Activated CD8-positive, alpha-beta memory T cell treated with anti-CD3 and anti-CD28 coated beads, Interleukin-2, amount 50 U/mL, for 1 hour (primary cell): ENCODE measurements around the gene NAT8L.

Source experiments
- DNase-seq: peaks from one replicate; pipeline ENCODE4 v3.0.0-alpha.2; 2020; ENCODE audit errors: extremely low read depth

NAT8L gene

GRCh38 chr4:2075987-2076907, 17.1 kb downstream of the NAT8L start:
- no peak for DNase-seq

GRCh38 chr4:2076908-2077536, 17.9 kb downstream of the NAT8L start:
- no peak for DNase-seq

GRCh38 chr4:2077537-2078460, 18.7 kb downstream of the NAT8L start:
- no peak for DNase-seq

GRCh38 chr4:2078584-2078983, 19.5 kb downstream of the NAT8L start:
- DNase-seq = no peak

DNA sequence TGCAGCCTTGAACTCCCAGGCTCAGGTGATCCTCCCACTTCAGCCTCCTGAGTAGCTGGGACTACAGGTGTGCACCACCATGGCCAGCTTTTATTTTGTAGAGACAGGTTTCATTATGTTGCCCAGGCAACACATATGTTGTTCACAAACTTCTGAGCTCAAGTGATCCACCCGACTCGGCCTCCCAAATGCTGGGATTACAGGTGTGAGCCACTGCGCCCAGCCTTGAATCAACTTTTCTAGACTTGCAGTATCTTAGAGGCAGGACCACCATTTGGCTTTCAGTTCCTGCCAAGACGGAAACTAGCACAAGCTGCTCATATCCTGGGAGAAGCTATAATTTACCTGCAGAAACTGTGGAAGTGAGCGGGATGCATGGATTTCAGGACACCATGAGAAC, 19.9 kb downstream of the NAT8L start:
- no peak for DNase-seq

- DNase-seq = no peak
Measured at GRCh38 chr4:2079926-2080325, 20.8 kb downstream of the NAT8L start.

GRCh38 chr4:2080429-2081300, 21.5 kb downstream of the NAT8L start:
- DNase-seq = no peak

- no peak for DNase-seq
Measured at GRCh38 chr4:2081540-2081939, 22.4 kb downstream of the NAT8L start.

GRCh38 chr4:2082118-2082517, 23.0 kb downstream of the NAT8L start:
- no peak for DNase-seq

GRCh38 chr4:2082627-2083026, 23.5 kb downstream of the NAT8L start:
- DNase-seq = no peak

DNA sequence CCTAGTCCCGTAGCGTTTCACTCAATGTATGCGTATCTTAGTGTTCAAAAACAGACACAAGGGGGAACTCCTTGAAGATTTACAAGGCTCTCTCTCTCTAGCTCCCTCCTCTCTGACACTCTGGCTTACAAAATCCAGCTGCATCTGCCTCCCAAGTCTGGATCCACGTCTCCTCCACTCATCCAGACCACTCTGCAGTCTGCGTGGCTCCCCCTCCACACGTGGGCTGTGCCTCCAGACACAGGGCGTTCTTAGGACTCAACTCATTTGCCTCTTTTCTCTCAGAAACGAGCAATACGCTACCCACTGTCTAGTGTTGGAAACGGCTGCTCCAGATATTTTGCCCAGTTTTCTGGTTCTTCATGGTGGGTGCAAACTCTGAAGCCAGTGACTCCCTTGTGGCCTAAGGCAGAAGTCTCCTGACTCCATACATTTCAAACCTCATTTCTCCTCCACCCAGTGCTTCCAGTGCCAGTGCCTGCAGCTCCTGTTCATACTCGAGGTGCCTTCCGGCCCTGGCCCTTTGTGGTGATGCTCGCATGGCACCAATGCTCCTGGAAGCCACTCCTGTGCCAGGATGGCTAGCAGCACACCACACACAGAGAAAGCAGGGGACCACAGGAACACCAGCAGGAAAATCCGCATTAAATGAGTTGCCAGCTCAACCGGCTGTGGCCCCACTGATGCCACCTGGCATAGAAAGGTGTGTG, 24.1 kb downstream of the NAT8L start:
- DNase-seq = no peak

- DNase-seq = no peak
Measured at GRCh38 chr4:2083826-2084160, 24.7 kb downstream of the NAT8L start.

DNA sequence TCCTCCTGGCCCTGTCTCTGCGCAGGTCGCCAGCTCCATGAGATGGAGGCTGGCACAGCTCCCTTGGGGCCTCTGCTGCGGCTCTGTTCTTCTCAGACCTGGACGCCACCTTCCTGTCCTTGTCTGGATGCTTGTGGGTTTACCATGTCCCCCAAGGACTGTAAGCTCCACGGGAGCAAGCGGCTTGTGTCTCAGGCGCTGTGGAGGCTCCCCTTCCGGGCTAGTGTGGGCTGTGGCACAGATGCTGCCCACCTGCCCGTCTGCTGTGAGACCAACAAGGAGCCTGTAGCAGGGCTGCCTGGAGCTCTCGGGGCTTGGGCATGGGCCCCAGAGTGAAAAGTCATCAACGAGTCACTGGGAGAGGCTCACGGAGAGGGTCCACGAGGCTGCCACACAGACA, 25.2 kb downstream of the NAT8L start:
- DNase-seq = no peak

DNA sequence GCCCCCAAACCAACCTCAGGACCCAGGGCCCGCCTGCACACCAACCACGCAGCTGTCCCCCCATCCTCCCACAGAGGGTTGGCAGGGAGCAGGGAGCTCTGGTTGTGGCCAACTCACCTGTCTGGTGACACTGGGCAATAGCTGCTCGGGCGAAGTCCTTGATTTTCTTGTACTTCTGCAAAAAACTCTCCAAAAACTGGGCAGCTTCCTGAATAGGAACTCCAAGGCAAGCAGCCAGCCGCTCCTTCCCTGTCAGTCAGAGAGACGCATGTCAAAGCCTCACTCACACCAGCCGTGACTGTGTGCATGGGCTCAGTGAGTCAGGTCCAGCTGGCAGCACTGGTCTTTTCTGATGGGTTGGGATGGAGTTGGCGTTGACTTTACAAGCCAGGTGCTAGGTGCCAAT, 26.4 kb downstream of the NAT8L start:
- DNase-seq = no peak

- no peak for DNase-seq
Measured at GRCh38 chr4:2087170-2087569, 28.0 kb downstream of the NAT8L start.

DNA sequence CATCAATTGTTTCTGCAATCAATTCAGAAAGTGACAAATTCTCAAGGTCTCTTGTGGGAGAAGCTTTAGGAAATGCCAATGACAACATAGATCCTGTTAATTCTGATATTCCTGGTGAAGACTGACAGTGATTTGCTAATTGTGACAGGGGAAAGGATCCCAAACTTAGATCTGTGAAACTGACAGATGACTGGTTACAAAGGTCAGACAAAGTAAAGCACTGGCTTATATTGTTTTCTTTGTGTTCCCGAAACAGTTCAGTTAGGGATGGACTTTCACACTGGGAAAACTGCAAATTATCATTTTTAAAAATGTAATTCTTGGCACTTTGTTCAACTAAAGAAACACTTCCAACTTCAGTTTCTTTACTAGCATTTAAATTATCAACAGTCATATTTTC, 30.1 kb downstream of the NAT8L start:
- DNase-seq = no peak

GRCh38 chr4:2090642-2091041, 31.5 kb downstream of the NAT8L start:
- DNase-seq = no peak

DNA sequence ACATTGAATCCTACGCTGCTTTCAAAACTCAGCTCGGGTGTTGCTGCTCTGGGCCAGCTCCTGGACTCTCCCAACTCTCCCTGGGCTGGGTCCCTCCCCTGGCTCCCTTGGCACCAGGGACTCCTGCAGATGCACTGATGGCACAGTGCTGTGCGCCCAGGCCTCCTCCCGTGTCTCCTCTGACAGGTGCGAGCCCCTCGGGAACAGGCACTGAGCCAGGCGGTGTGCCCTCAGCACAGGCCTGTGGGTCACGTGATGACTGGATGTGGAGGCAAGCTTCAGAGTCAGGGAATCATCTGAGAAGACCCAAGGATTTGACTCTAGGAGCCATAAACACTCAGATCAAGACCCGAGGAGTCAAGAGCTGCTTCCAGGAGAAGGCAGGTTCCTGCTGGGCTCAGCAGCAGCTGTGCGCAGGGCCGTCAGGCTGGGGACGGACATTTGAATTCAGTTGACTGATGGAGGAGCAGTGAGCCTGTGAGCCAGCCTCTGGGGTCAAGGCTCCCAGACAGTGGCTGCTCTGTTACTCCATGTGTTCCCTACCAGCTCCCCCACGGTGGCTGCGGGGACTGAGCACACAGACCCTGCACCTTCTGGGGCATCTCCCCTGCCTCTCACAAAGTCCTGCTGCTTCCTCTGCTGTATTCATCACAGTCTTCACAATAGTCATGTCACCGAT, 33.0 kb downstream of the NAT8L start:
- no peak for DNase-seq

GRCh38 chr4:2092669-2093053, 33.5 kb downstream of the NAT8L start:
- no peak for DNase-seq

DNA sequence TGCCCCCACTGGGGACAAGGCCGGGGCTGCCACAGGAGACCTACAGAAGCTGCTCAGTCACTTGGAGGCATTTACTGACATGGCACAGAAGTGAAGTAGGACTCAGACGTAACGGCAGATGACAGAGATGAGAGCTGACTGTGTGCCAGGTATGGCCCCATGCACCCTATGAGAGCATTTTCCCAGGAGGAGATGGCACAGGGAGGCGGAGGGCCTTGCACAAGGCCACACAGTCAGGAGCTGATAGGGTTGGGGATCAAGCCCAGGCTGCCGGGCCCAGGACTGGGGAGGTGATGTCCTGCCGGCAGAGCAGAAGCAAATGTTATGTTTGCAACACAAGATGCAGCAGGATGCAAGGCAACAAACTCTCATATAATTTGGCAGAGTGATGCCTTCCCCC, 34.1 kb downstream of the NAT8L start:
- DNase-seq = no peak
